Astrocyte (in vitro differentiated cells and primary cell): ENCODE measurements around the gene WDHD1. TPM values are rescaled to one million over a fixed set of nuclear protein-coding genes. Genes with fewer than 3 reads are reported as not detected.
"Not testable (repeated sequence)": the region's sequence is repeated elsewhere in the genome, so short reads cannot be mapped to it uniquely, and the experiment has no call there.

Source experiments
- DNase-seq: peaks from one replicate; pipeline ENCODE4 v3.0.0-alpha.2; 2010; ENCODE audit warnings: low read depth
- FAIRE-seq: peaks from 2 replicates; lab custom pipeline; 2011; peaks lifted over from hg19 to GRCh38; lab: Jason Lieb, UNC
- H2AFZ ChIP-seq: 2 replicates; pipeline ENCODE4 v1.6.0; 2012; ENCODE audit warnings: low read depth, low read length, inconsistent platforms
- H3K27ac ChIP-seq: 2 replicates; pipeline ENCODE4 v1.5.1; 2011; ENCODE audit warnings: low read depth, low read length, inconsistent platforms
- H3K27me3 ChIP-seq: 2 replicates; pipeline ENCODE4 v1.6.0; 2011; ENCODE audit warnings: low read length, inconsistent platforms; ENCODE audit not compliant: insufficient read depth
- H3K36me3 ChIP-seq: 2 replicates; pipeline ENCODE4 v1.5.1; 2011; ENCODE audit warnings: low read length, inconsistent platforms; ENCODE audit not compliant: insufficient read depth
- H3K4me1 ChIP-seq: 2 replicates; pipeline ENCODE4 v1.5.1; 2011; ENCODE audit warnings: low read length, inconsistent platforms; ENCODE audit not compliant: insufficient read depth
- H3K4me2 ChIP-seq: 2 replicates; pipeline ENCODE4 v1.6.0; 2012; ENCODE audit warnings: low read length, inconsistent platforms
- H3K4me3 ChIP-seq: 2 replicates; pipeline ENCODE4 v1.5.1; 2011; ENCODE audit warnings: low read depth, mild to moderate bottlenecking, low read length, inconsistent platforms; ENCODE audit not compliant: insufficient read depth
- H3K79me2 ChIP-seq: 2 replicates; pipeline ENCODE4 v1.6.0; 2012; ENCODE audit warnings: mild to moderate bottlenecking, low read length, inconsistent platforms; ENCODE audit not compliant: insufficient read depth
- H3K9ac ChIP-seq: 2 replicates; pipeline ENCODE4 v1.6.0; 2012; ENCODE audit warnings: mild to moderate bottlenecking, low read length, inconsistent platforms
- H3K9me3 ChIP-seq: 2 replicates; pipeline ENCODE4 v1.5.1; 2012; ENCODE audit warnings: low read depth, mild to moderate bottlenecking, low read length, inconsistent platforms; ENCODE audit not compliant: insufficient read depth
- H4K20me1 ChIP-seq: 2 replicates; pipeline ENCODE4 v1.6.0; 2012; ENCODE audit warnings: low read length, inconsistent platforms; ENCODE audit not compliant: insufficient read depth
- H3K27ac Mint-ChIP-seq: one replicate; pipeline ENCODE4 v1.8.0; 2021; ENCODE audit warnings: mild to moderate bottlenecking, mixed read lengths; ENCODE audit not compliant: unreplicated experiment
- H3K27me3 Mint-ChIP-seq: one replicate; pipeline ENCODE4 v1.8.0; 2021; ENCODE audit warnings: low read depth, mixed read lengths; ENCODE audit not compliant: unreplicated experiment
- H3K36me3 Mint-ChIP-seq: one replicate; pipeline ENCODE4 v1.8.0; 2021; ENCODE audit warnings: low read depth, mixed read lengths; ENCODE audit not compliant: unreplicated experiment
- H3K4me1 Mint-ChIP-seq: one replicate; pipeline ENCODE4 v1.8.0; 2021; ENCODE audit warnings: low read depth, mixed read lengths; ENCODE audit not compliant: unreplicated experiment
- H3K4me3 Mint-ChIP-seq: one replicate; pipeline ENCODE4 v1.8.0; 2021; ENCODE audit warnings: mild to moderate bottlenecking, moderate library complexity, mixed read lengths; ENCODE audit not compliant: unreplicated experiment
- H3K9me3 Mint-ChIP-seq: one replicate; pipeline ENCODE4 v1.8.0; 2021; ENCODE audit warnings: mild to moderate bottlenecking, mixed read lengths; ENCODE audit not compliant: unreplicated experiment
- EZH2 ChIP-seq: IDR thresholded peaks from 2 replicates; pipeline ENCODE4 v1.6.1; 2012; ENCODE audit warnings: mild to moderate bottlenecking, low read length, inconsistent platforms; ENCODE audit not compliant: insufficient read depth
- total RNA-seq: library from RNA; stranded (reverse); gene quantifications from 2 replicates; pipeline ENCODE4 v1.2.1, GENCODE V29; 2021
- TF ChIP-seq, protein P1 (sequence below): IDR thresholded peaks from 2 replicates; pipeline ENCODE4 v1.5.1; 2011; ENCODE audit warnings: low read depth, mild to moderate bottlenecking, inconsistent platforms, low read length, moderate library complexity; ENCODE audit not compliant: insufficient read depth

Gene WDHD1
- total RNA-seq, 1 donor from 2014 or later = 9.3 TPM

DNA sequence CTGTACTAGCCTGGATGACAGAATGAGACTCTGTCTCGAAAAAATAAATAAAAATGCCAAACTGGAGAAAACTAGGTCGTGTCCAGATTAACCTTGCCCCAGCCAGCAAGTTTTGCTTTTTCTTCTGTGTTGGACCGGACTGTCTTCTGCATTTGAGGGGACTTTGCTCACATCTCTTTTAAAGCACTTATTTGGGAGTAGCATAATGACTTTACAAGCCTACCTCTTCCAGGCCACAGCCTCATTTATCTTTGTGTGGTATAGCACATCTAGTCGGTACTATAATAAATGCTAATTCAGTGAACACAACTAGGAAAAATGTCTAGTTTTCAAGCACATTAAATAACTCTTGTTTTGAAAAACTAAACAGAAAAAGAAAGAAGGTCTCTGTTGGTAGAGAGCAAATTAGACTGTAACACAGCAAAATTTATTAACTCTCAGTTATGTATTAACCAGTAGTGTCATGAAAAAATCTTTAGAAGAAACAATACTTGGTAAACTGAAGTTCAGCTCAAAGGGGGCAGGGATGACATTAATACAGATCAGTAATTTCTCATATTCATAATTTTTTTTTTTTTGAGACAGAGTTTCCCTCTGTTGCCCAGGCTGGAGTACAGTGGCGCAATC, 52.0 kb downstream of the WDHD1 start:
- H3K36me3 Mint-ChIP-seq = no peaks in the 10 kb centered on the region
- Histone ChIP-seq H3K4me1 (peaks cover 13% of the 10 kb centered on the region), H3K27ac (no peak overlapping the region), H4K20me1 (no peaks in the 10 kb centered on the region), H2AFZ (no peak overlapping the region), H3K4me3 (no peak overlapping the region), H3K4me2 (no peak overlapping the region), H3K36me3 (peaks cover 2% of the 10 kb centered on the region), H3K27me3 (no peaks in the 10 kb centered on the region), H3K9me3 (no peaks in the 10 kb centered on the region), H3K79me2 (no peaks in the 10 kb centered on the region), H3K9ac (no peak overlapping the region)
- H3K4me1 Mint-ChIP-seq = peaks cover 3% of the 10 kb centered on the region
- H3K4me3 Mint-ChIP-seq = no peak overlapping the region
- peak; percentile 26 for DNase-seq
- H3K27ac Mint-ChIP-seq = no peak overlapping the region
- no peaks in the 10 kb centered on the region for H3K9me3 Mint-ChIP-seq
- TF ChIP-seq, protein P1, sequence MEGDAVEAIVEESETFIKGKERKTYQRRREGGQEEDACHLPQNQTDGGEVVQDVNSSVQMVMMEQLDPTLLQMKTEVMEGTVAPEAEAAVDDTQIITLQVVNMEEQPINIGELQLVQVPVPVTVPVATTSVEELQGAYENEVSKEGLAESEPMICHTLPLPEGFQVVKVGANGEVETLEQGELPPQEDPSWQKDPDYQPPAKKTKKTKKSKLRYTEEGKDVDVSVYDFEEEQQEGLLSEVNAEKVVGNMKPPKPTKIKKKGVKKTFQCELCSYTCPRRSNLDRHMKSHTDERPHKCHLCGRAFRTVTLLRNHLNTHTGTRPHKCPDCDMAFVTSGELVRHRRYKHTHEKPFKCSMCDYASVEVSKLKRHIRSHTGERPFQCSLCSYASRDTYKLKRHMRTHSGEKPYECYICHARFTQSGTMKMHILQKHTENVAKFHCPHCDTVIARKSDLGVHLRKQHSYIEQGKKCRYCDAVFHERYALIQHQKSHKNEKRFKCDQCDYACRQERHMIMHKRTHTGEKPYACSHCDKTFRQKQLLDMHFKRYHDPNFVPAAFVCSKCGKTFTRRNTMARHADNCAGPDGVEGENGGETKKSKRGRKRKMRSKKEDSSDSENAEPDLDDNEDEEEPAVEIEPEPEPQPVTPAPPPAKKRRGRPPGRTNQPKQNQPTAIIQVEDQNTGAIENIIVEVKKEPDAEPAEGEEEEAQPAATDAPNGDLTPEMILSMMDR = no peak
- TF ChIP-seq EZH2 = no peak
- no peaks in the 10 kb centered on the region for H3K27me3 Mint-ChIP-seq
- no peak for FAIRE-seq

DNA sequence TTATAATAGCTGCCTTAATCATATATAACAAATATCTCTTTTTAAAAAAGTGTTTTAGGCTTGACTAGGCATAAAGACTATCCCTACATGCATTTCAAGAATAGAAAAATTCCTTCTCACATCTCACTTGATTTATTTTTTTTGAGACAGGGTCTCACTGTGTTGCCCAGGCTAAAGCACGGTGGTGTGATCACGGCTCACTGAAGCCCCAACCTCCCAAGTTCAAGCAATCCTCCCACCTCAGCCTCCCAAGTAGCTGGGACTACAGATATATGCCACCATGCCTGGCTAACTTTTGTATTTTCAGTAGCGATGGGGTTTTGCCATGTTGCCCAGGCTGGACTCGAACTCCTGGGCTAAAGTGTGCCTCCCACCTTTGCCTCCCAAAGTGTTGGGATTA, 59.4 kb downstream of the WDHD1 start:
- DNase-seq (no peak), FAIRE-seq (no peak)
- H4K20me1 ChIP-seq = no peaks in the 10 kb centered on the region
- Mint-ChIP-seq H3K4me1 (no peaks in the 10 kb centered on the region), H3K27ac (no peak overlapping the region), H3K9me3 (no peaks in the 10 kb centered on the region), H3K36me3 (peaks cover 3% of the 10 kb centered on the region), H3K27me3 (no peaks in the 10 kb centered on the region), H3K4me3 (no peak overlapping the region)
- no peak overlapping the region for H2AFZ ChIP-seq
- H3K36me3 ChIP-seq = no peaks in the 10 kb centered on the region
- TF ChIP-seq, protein P1 = no peak
- TF ChIP-seq EZH2 = no peak
- H3K4me2 ChIP-seq = no peak overlapping the region
- H3K9me3 ChIP-seq = no peaks in the 10 kb centered on the region
- no peak overlapping the region for H3K27ac ChIP-seq
- H3K79me2 ChIP-seq = no peaks in the 10 kb centered on the region
- no peaks in the 10 kb centered on the region for H3K27me3 ChIP-seq
- H3K4me3 ChIP-seq = no peak overlapping the region
- no peak overlapping the region for H3K9ac ChIP-seq
- no peaks in the 10 kb centered on the region for H3K4me1 ChIP-seq

DNA sequence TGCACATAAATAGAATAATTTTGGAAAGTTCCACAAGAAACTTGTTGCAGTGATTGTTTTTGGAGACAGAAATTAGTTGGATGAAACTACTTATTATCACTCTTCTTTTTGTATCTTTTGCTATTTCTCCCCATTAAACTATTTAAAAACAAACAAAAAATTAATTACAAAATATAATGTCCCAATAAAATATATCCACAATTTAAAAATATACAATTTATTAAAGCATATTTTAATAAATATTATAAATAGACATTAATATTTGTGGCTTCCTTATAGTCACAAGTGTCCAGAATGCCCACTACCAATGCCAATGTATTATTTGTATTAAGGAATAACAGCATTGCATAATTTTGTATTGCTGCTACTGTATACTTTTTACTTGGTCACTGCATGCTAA, 71.8 kb downstream of the WDHD1 start:
- FAIRE-seq (no peak), DNase-seq (no peak)
- no peak overlapping the region for H3K4me2 ChIP-seq
- no peaks in the 10 kb centered on the region for H3K36me3 Mint-ChIP-seq
- no peaks in the 10 kb centered on the region for H3K9me3 ChIP-seq
- H3K27me3 ChIP-seq = no peaks in the 10 kb centered on the region
- no peak overlapping the region for H3K27ac Mint-ChIP-seq
- no peaks in the 10 kb centered on the region for H3K79me2 ChIP-seq
- H3K36me3 ChIP-seq = peaks cover 8% of the 10 kb centered on the region
- no peaks in the 10 kb centered on the region for H3K4me1 Mint-ChIP-seq
- H3K9me3 Mint-ChIP-seq = peaks cover 4% of the 10 kb centered on the region
- H4K20me1 ChIP-seq = no peaks in the 10 kb centered on the region
- no peak overlapping the region for H3K9ac ChIP-seq
- H3K27me3 Mint-ChIP-seq = no peaks in the 10 kb centered on the region
- H3K4me1 ChIP-seq = no peaks in the 10 kb centered on the region
- H3K4me3 ChIP-seq = no peak overlapping the region
- TF ChIP-seq, protein P1 = no peak
- no peak for TF ChIP-seq EZH2
- H3K4me3 Mint-ChIP-seq = no peak overlapping the region
- no peak overlapping the region for H2AFZ ChIP-seq
- no peak overlapping the region for H3K27ac ChIP-seq

DNA sequence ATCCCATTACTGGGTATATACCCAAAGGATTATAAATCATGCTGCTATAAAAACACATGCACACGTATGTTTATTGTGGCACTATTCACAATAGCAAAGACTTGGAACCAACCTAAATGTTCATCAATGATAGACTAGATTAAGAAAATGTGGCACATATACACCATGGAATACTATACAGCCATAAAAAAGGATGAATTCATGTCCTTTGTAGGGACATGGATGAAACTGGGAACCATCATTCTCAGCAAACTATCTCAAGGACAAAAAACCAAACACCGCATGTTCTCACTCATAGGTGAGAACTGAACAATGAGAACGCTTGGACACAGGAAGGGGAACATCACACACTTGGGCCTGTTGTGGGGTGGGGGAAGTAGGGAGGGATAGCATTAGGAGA, 73.3 kb downstream of the WDHD1 start:
- H3K36me3 Mint-ChIP-seq, DNase-seq, H3K27me3 Mint-ChIP-seq: not testable (repeated sequence)

More for the DNA sequence above, 73.3 kb downstream of the WDHD1 start:
- H3K9me3 Mint-ChIP-seq = peaks cover 15% of the 10 kb centered on the region
- not testable (repeated sequence) for H3K27ac ChIP-seq, H3K4me2 ChIP-seq, H3K36me3 ChIP-seq, FAIRE-seq, H3K9me3 ChIP-seq, H3K9ac ChIP-seq, H3K4me1 ChIP-seq, H3K4me3 ChIP-seq, H3K27me3 ChIP-seq, H3K79me2 ChIP-seq, H3K4me1 Mint-ChIP-seq, H4K20me1 ChIP-seq, H2AFZ ChIP-seq, H3K27ac Mint-ChIP-seq, H3K4me3 Mint-ChIP-seq
